ENCODE results near the gene NBEA. TPM values are rescaled to one million over a fixed set of nuclear protein-coding genes. Genes with fewer than 3 reads are reported as not detected.

NBEA gene
- total RNA-seq, 3 donors from 2014 or later (not counting 1 experiment from before 2014, with no cell fraction given): 0.27 to 0.66 (median 0.33) TPM

DNA sequence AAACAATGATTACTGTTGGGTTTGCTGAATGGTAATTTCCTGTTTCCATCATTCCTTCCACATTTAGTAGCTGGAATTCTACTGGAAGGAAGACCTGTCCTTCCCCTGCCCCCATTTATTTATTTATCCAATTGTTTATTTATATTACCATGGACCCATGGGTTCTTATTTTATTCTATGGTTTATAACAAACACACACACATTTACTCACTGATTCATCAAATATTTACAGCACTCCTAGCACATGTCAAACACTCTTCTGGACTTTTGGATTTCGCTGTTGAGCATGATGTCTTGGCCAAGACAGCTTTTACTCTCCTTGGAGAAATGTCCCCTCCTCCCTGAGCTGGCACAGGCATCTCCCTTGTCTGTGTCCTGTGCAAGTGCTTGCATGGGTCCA lies 762.3 kb downstream of the NBEA start:
- Histone ChIP-seq H3K27ac (ENCODE audit: low read length) (no peak overlapping the region), H3K4me1 (ENCODE audit: control insufficient read depth, insufficient read depth, low read length) (no peaks in the 10 kb centered on the region), H3K27me3 (ENCODE audit: control insufficient read depth, insufficient read depth, low read length) (no peaks in the 10 kb centered on the region), H3K36me3 (ENCODE audit: control insufficient read depth, insufficient read depth, low read length) (no peaks in the 10 kb centered on the region), H3K9me3 (ENCODE audit: control insufficient read depth, insufficient read depth, low read length) (no peaks in the 10 kb centered on the region), H3K4me3 (ENCODE audit: low read length) (no peak overlapping the region)
- intact Hi-C loops (cut with micrococcal nuclease): no loop called here
- WGBS (ENCODE audit: insufficient coverage): 87% methylated on average over 1 of the region's 1 CpG
- Mint-ChIP-seq H3K9me3 (no peaks in the 10 kb centered on the region), H3K36me3 (no peaks in the 10 kb centered on the region), H3K4me3 (no peak overlapping the region), H3K4me1 (no peaks in the 10 kb centered on the region), H3K27me3 (ENCODE audit: low read depth in 2 of 2) (peaks cover 4 to 7% of the 10 kb centered on the region in 2 donors), H3K27ac (no peak overlapping the region)
- ATAC-seq (no peak), DNase-seq (no peak)
- TF ChIP-seq, protein P1, sequence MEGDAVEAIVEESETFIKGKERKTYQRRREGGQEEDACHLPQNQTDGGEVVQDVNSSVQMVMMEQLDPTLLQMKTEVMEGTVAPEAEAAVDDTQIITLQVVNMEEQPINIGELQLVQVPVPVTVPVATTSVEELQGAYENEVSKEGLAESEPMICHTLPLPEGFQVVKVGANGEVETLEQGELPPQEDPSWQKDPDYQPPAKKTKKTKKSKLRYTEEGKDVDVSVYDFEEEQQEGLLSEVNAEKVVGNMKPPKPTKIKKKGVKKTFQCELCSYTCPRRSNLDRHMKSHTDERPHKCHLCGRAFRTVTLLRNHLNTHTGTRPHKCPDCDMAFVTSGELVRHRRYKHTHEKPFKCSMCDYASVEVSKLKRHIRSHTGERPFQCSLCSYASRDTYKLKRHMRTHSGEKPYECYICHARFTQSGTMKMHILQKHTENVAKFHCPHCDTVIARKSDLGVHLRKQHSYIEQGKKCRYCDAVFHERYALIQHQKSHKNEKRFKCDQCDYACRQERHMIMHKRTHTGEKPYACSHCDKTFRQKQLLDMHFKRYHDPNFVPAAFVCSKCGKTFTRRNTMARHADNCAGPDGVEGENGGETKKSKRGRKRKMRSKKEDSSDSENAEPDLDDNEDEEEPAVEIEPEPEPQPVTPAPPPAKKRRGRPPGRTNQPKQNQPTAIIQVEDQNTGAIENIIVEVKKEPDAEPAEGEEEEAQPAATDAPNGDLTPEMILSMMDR (IDR thresholded peaks at IDR 0.05): no peak

- H3K27me3 ChIP-seq (ENCODE audit: control insufficient read depth, insufficient read depth, low read length): no peaks in the 10 kb centered on the region
- no peak overlapping the region for H3K27ac ChIP-seq (ENCODE audit: low read length)
- intact Hi-C loops (cut with micrococcal nuclease): no loop called here
- no peaks in the 10 kb centered on the region for H3K4me1 ChIP-seq (ENCODE audit: control insufficient read depth, insufficient read depth, low read length)
- peaks cover 0 to 2% of the 10 kb centered on the region in 2 donors for H3K9me3 Mint-ChIP-seq
- ATAC-seq (no peak), DNase-seq (no peak)
- H3K36me3 Mint-ChIP-seq: no peaks in the 10 kb centered on the region
- 75% methylated on average over 7 of the region's 7 CpGs for WGBS (ENCODE audit: insufficient coverage)
- no peaks in the 10 kb centered on the region for H3K36me3 ChIP-seq (ENCODE audit: control insufficient read depth, insufficient read depth, low read length)
- H3K27ac Mint-ChIP-seq: no peak overlapping the region
- no peak overlapping the region for H3K4me3 Mint-ChIP-seq
- H3K27me3 Mint-ChIP-seq (ENCODE audit: low read depth in 2 of 2): peaks cover 4 to 7% of the 10 kb centered on the region in 2 donors
- H3K4me3 ChIP-seq (ENCODE audit: low read length): no peak overlapping the region
- no peaks in the 10 kb centered on the region for H3K9me3 ChIP-seq (ENCODE audit: control insufficient read depth, insufficient read depth, low read length)
- TF ChIP-seq, protein P1 (IDR thresholded peaks at IDR 0.05): no peak
- peaks cover 0 to 5% of the 10 kb centered on the region in 2 donors for H3K4me1 Mint-ChIP-seq
These were observed 764.2 kb downstream of the NBEA start for GRCh38 chr13:35706281-35706680.

DNA sequence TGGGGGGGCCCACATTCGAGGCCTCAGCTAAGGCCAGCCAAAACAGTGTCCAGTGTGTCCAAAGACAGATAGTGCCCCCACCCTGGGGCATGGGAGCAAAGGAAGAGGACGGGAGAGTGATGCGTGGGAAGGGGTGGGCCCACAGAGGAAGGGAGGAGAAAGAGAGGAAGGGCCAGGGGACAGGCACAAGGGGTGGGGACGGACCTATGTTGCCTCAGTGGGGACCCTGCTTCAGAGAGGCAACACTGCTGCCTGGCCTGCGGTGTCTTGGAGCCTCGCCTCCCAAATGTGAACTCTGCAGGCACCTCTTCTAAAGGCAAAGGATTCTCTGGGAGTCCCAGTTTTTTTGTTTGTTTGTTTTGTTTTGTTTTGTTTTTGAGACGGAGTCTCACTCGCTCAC lies 764.7 kb downstream of the NBEA start:
- Mint-ChIP-seq H3K27me3 (ENCODE audit: low read depth in 2 of 2) (peaks cover 3 to 7% of the 10 kb centered on the region in 2 donors), H3K9me3 (peaks cover 0 to 2% of the 10 kb centered on the region in 2 donors), H3K27ac (no peak overlapping the region), H3K4me1 (peaks cover 0 to 5% of the 10 kb centered on the region in 2 donors), H3K4me3 (no peak overlapping the region), H3K36me3 (no peaks in the 10 kb centered on the region)
- TF ChIP-seq, protein P1 (IDR thresholded peaks at IDR 0.05): no peak
- DNase-seq (no peak), ATAC-seq (no peak)
- no peak overlapping the region for H3K27ac ChIP-seq (ENCODE audit: low read length)
- no peaks in the 10 kb centered on the region for H3K36me3 ChIP-seq (ENCODE audit: control insufficient read depth, insufficient read depth, low read length)
- intact Hi-C loops (cut with micrococcal nuclease): no loop called here
- no peak overlapping the region for H3K4me3 ChIP-seq (ENCODE audit: low read length)
- no peaks in the 10 kb centered on the region for H3K27me3 ChIP-seq (ENCODE audit: control insufficient read depth, insufficient read depth, low read length)
- H3K9me3 ChIP-seq (ENCODE audit: control insufficient read depth, insufficient read depth, low read length): no peaks in the 10 kb centered on the region
- no peaks in the 10 kb centered on the region for H3K4me1 ChIP-seq (ENCODE audit: control insufficient read depth, insufficient read depth, low read length)
- WGBS (ENCODE audit: insufficient coverage): 89% methylated on average over 7 of the region's 8 CpGs

DNA sequence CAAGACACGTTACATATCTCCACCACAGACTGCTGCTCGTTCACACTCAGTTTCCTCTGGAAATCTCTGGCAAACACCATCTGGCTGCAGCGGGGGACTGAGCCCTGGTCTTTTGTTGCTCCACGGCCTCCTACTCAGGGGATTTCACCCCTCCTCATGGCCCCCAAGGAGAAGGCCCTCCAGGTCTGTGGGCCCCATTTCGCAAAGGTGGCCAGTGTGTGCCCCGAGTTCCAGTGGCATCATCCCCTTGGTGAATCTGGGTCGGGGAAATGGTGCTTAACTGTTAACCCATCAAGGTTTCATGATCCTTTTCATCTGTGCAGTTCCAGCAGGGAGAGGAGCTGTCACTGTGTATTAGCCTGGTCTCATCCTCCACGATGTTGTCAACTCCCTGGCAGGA lies 769.8 kb downstream of the NBEA start:
- ATAC-seq (no peak), DNase-seq (no peak)
- Mint-ChIP-seq H3K27ac (no peak overlapping the region), H3K36me3 (no peaks in the 10 kb centered on the region), H3K4me3 (no peak overlapping the region), H3K27me3 (ENCODE audit: low read depth in 2 of 2) (no peaks in the 10 kb centered on the region), H3K9me3 (peaks cover 0 to 2% of the 10 kb centered on the region in 2 donors), H3K4me1 (peaks cover 0 to 5% of the 10 kb centered on the region in 2 donors)
- TF ChIP-seq, protein P1 (IDR thresholded peaks at IDR 0.05): no peak
- Histone ChIP-seq H3K4me3 (ENCODE audit: low read length) (no peak overlapping the region), H3K4me1 (ENCODE audit: control insufficient read depth, insufficient read depth, low read length) (no peaks in the 10 kb centered on the region), H3K27ac (ENCODE audit: low read length) (no peak overlapping the region), H3K36me3 (ENCODE audit: control insufficient read depth, insufficient read depth, low read length) (no peaks in the 10 kb centered on the region), H3K27me3 (ENCODE audit: control insufficient read depth, insufficient read depth, low read length) (no peaks in the 10 kb centered on the region), H3K9me3 (ENCODE audit: control insufficient read depth, insufficient read depth, low read length) (no peaks in the 10 kb centered on the region)
- WGBS (ENCODE audit: insufficient coverage): 89% methylated on average over 8 of the region's 8 CpGs
- intact Hi-C loops (cut with micrococcal nuclease): no loop called here

All from natural killer cell (primary cell).